GM23248 (cell line): Measurements from ENCODE around the gene KANK4.

Experiments
- EZH2 ChIP-seq: fragments of 200-600 bp; sonication (generic); IDR thresholded peaks from 2 replicates; pipeline ENCODE4 v1.6.1; 2018; ENCODE audit warnings: antibody characterized with exemption, mild to moderate bottlenecking; ENCODE audit not compliant: insufficient read depth, poor library complexity, severe bottlenecking
- EZH2phosphoT487 ChIP-seq: fragments of 200-600 bp; sonication (generic); IDR thresholded peaks from 2 replicates; pipeline ENCODE4 v1.6.1; 2018; ENCODE audit warnings: antibody characterized with exemption, moderate library complexity, mild to moderate bottlenecking, low read depth; ENCODE audit not compliant: insufficient read depth

GRCh38 chr1:62265956-62266935, 53.0 kb downstream of the KANK4 start:
- TF ChIP-seq EZH2 (no peak), EZH2phosphoT487 (no peak)
